Measurements from ENCODE around the gene WDR26.
A peak's percentile ranks its signal among the peaks of the same experiment; 100 is the strongest.
"Not testable (repeated sequence)": the region's sequence is repeated elsewhere in the genome, so short reads cannot be mapped to it uniquely, and the experiment has no call there.

WDR26 gene

DNA sequence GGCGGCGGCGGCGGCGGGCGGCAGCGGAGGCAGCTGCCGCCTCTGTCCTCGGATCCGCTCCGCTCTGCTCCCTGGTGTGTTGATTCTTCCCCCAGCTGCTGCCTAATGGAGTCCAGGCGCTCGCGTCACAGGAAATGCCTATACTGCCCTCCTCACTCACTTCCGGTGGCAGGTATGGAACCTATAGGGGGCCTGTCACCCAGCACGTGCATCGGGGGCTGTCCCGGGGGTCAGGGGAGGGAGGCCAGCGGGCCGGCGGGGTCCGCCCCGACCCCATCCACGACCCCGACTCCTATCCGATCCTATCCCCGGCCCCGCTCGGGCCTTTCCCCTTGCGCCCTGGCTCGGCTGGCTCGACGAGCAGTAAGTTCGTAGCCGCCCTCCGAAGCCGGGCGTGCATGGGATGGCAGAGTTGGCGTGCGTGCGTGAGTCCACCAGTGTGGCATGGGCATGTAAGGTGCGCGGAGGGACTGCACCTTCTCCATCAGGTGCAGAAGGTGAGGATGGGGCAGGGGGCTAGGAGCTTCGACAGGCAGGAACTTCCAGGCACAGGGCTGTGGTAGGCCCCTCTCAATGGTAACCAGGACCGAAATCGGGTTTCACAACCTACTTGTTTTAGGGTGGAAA is at the start of gene WDR26:
WDR26 (minus strand) TSS at position 107 of the 627 bp plus-strand sequence.
- Histone ChIP-seq H3K4me1 (ENCODE audit: control insufficient read depth, insufficient read depth, low read length) (peaks cover 20% of the 10 kb centered on the region), H3K36me3 (ENCODE audit: control insufficient read depth in 2 of 2, insufficient read depth in 2 of 2, low read length in 2 of 2) (peaks cover 0 to 3% of the 10 kb centered on the region in 2 donors), H3K9me3 (ENCODE audit: control insufficient read depth in 2 of 2, low read length in 2 of 2) (no peaks in the 10 kb centered on the region)

DNA sequence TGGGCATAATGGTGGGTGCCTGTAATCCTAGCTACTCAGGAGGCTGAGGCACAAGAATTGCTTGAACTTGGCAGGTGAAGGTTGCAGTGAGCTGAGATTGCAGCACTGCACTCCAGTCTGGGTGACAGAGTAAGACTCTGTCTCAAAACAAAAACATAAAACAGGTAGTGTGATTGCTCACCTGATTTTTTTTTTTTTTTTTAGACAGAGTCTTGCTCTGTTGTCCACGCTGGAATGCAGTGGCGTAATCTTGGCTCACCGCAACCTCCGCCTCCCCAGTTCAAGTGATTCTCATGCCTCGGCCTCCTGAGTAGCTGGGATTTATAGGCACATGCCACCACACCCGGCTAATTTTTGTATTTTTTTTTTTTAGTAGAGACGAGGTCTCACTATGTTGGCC is 48.6 kb upstream of the WDR26 start:
- not testable (repeated sequence) for H3K9me3 ChIP-seq (ENCODE audit: control insufficient read depth in 2 of 2, low read length in 2 of 2); H3K4me3 ChIP-seq (ENCODE audit: low read length in 2 of 2); H3K27me3 ChIP-seq (ENCODE audit: control insufficient read depth in 1 of 2, insufficient read depth in 2 of 2, low read length in 2 of 2); H3K36me3 ChIP-seq (ENCODE audit: control insufficient read depth in 2 of 2, insufficient read depth in 2 of 2, low read length in 2 of 2); H3K9ac ChIP-seq (ENCODE audit: low read length in 2 of 2); H3K27ac ChIP-seq (ENCODE audit: low read length); H3K4me1 ChIP-seq (ENCODE audit: control insufficient read depth, insufficient read depth, low read length)

More for the DNA sequence above, at the start of gene WDR26:
- Histone ChIP-seq H3K27me3 (ENCODE audit: control insufficient read depth in 1 of 2, insufficient read depth in 2 of 2, low read length in 2 of 2) (no peaks in the 10 kb centered on the region), H3K9ac (ENCODE audit: low read length in 2 of 2) (peak within 1 kb of the TSS; percentile 93 to 98), H3K4me3 (ENCODE audit: low read length in 2 of 2) (peak within 1 kb of the TSS; percentile 95 to 96), H3K27ac (ENCODE audit: low read length) (peak within 1 kb of the TSS; percentile 97)

DNA sequence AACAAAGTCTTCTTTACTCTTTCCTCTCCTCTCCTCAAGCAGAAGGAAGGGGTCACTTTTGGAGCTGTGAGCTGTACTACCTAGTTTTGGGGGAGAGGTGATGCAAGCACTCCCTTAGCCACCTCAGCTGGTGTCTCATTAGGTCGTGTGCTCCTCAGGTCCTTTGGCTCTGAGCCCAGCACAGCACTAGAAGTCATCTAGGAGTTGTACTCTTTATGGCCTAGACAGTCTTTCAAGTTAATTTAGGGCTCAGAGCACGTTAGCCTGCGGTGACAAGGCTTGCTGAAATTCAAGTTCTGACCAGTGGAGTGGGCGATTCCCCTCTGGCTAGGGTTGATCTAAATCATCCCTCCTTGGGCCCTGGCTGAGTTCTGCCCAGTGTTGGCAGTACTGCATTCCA is 48.0 kb upstream of the WDR26 start:
- Histone ChIP-seq H3K36me3 (ENCODE audit: control insufficient read depth in 2 of 2, insufficient read depth in 2 of 2, low read length in 2 of 2) (no peaks in the 10 kb centered on the region), H3K27ac (ENCODE audit: low read length) (no peak overlapping the region), H3K27me3 (ENCODE audit: control insufficient read depth in 1 of 2, insufficient read depth in 2 of 2, low read length in 2 of 2) (no peaks in the 10 kb centered on the region), H3K4me3 (ENCODE audit: low read length in 2 of 2) (no peak overlapping the region), H3K9ac (ENCODE audit: low read length in 2 of 2) (no peak overlapping the region), H3K4me1 (ENCODE audit: control insufficient read depth, insufficient read depth, low read length) (no peaks in the 10 kb centered on the region), H3K9me3 (ENCODE audit: control insufficient read depth in 2 of 2, low read length in 2 of 2) (no peaks in the 10 kb centered on the region)

DNA sequence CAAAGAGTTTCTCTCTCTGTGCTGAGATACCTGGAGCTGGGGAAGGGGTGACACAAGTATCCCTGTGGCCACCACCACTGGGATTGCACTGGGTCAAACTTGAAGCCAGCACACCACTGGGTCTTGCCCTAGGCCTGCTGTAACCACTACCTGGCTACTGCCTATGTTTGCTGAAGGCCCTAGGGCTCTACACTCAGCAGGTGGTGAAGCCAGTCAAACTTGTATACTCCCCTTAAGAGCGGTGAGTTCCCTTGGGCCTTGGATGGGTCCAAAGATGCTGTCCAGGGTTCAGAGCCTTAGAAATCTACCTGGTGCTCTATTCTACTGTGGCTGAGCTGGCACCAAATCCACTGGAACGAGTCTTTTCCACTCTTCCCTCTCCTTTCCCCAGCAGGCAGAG is 47.0 kb upstream of the WDR26 start:
- Histone ChIP-seq H3K27ac (ENCODE audit: low read length) (no peak overlapping the region), H3K27me3 (ENCODE audit: control insufficient read depth in 1 of 2, insufficient read depth in 2 of 2, low read length in 2 of 2) (no peaks in the 10 kb centered on the region), H3K9me3 (ENCODE audit: control insufficient read depth in 2 of 2, low read length in 2 of 2) (peaks cover 0 to 3% of the 10 kb centered on the region in 2 donors), H3K9ac (ENCODE audit: low read length in 2 of 2) (no peak overlapping the region), H3K36me3 (ENCODE audit: control insufficient read depth in 2 of 2, insufficient read depth in 2 of 2, low read length in 2 of 2) (no peaks in the 10 kb centered on the region), H3K4me1 (ENCODE audit: control insufficient read depth, insufficient read depth, low read length) (no peaks in the 10 kb centered on the region), H3K4me3 (ENCODE audit: low read length in 2 of 2) (no peak overlapping the region)

DNA sequence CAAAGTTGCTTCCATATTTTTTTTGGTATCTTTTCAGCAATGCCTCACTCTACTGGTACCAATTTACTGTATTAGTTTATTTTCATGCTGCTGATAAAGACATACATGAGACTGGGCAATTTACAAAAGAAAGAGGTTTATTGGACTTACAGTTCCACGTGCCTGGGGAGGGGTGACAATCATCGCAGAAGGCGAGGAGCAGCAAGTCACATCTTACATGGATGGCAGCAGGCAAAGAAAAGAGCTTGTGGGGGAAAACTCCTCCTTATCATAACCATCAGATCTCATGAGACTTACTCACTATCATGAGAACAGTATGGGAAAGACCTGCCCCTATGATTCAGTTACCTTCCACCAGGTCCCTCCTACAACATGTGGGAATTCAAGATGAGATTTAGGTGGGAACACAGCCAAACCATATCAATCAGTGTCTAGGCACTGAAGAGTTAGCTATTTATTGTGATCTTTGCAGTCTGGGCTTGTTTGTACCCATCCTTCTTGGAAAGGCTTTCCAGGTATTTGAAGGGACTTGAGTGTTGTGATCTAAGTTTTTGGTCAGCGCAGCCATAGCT is 46.4 kb upstream of the WDR26 start:
- not testable (repeated sequence) for H3K4me3 ChIP-seq (ENCODE audit: low read length in 2 of 2); H3K9ac ChIP-seq (ENCODE audit: low read length in 2 of 2); H3K27me3 ChIP-seq (ENCODE audit: control insufficient read depth in 1 of 2, insufficient read depth in 2 of 2, low read length in 2 of 2)

DNA sequence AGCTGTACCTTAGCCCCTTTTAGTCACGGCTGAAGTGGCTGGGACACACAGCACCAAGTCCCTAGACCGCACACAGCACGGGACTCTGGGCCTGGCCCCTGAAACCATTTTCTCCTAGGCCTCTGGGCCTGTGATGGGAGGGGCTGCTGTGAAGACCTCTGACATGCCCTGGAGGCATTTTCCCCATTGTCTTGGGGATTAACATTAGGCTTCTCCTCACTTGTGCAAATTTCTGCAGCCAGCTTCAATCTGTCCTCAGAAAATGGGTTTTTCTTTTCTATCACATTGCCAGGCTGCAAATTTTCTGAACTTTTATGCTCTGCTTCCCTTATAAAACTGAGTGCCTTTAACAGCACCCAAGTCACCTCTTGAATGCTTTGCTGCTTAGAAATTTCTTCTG is 45.6 kb upstream of the WDR26 start:
- H3K36me3 ChIP-seq (ENCODE audit: control insufficient read depth in 2 of 2, insufficient read depth in 2 of 2, low read length in 2 of 2); H3K4me3 ChIP-seq (ENCODE audit: low read length in 2 of 2); H3K27me3 ChIP-seq (ENCODE audit: control insufficient read depth in 1 of 2, insufficient read depth in 2 of 2, low read length in 2 of 2); H3K9ac ChIP-seq (ENCODE audit: low read length in 2 of 2); H3K9me3 ChIP-seq (ENCODE audit: control insufficient read depth in 2 of 2, low read length in 2 of 2); H3K27ac ChIP-seq (ENCODE audit: low read length); H3K4me1 ChIP-seq (ENCODE audit: control insufficient read depth, insufficient read depth, low read length): not testable (repeated sequence)

More for the DNA sequence above, 46.4 kb upstream of the WDR26 start:
- not testable (repeated sequence) for H3K9me3 ChIP-seq (ENCODE audit: control insufficient read depth in 2 of 2, low read length in 2 of 2); H3K4me1 ChIP-seq (ENCODE audit: control insufficient read depth, insufficient read depth, low read length); H3K36me3 ChIP-seq (ENCODE audit: control insufficient read depth in 2 of 2, insufficient read depth in 2 of 2, low read length in 2 of 2); H3K27ac ChIP-seq (ENCODE audit: low read length)

DNA sequence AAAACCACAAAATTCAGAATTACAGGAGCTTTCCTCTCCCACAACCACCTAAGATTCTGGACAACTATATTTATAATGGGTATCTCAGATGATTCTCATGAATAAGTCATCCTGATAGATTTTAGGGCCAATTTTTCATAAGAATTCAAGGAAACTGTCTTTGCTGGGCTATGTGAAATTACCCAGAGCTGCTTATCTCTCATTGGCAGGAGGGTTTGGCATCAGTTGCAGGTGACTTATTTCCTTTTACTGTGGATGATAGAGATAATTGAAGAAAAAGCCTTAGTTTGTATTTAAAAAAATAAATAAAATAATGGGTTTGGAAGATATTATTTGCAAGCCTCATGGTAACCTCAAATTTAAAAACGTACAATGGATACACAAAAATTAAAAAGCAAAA is 38.2 kb upstream of the WDR26 start:
- Histone ChIP-seq H3K27me3 (ENCODE audit: control insufficient read depth in 1 of 2, insufficient read depth in 2 of 2, low read length in 2 of 2) (no peaks in the 10 kb centered on the region), H3K36me3 (ENCODE audit: control insufficient read depth in 2 of 2, insufficient read depth in 2 of 2, low read length in 2 of 2) (no peaks in the 10 kb centered on the region), H3K9ac (ENCODE audit: low read length in 2 of 2) (no peak overlapping the region), H3K4me1 (ENCODE audit: control insufficient read depth, insufficient read depth, low read length) (no peaks in the 10 kb centered on the region), H3K4me3 (ENCODE audit: low read length in 2 of 2) (no peak overlapping the region), H3K27ac (ENCODE audit: low read length) (no peak overlapping the region), H3K9me3 (ENCODE audit: control insufficient read depth in 2 of 2, low read length in 2 of 2) (peaks cover 0 to 3% of the 10 kb centered on the region in 2 donors)

DNA sequence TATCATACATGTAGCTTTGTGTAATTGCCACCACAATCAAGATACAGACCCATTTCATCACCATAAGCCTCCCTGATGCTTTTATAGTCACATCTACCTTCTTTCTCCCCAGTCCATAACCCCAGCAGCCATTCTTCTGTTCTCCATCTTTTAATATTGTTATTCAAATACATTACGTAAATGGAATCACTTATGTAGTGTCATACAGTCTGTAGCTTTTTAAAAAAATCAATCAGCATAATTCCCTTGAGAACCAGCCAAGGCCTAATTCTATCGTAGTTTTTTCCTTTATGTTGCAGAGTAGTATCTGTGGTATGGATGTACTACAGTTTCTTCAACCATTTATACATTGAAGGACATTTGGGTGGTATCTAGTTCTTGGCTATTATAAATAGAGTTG is 31.6 kb upstream of the WDR26 start:
- no peak overlapping the region for H3K4me3 ChIP-seq (ENCODE audit: low read length in 2 of 2)
- no peaks in the 10 kb centered on the region for H3K9me3 ChIP-seq (ENCODE audit: control insufficient read depth in 2 of 2, low read length in 2 of 2)
- no peak overlapping the region for H3K27ac ChIP-seq (ENCODE audit: low read length)
- H3K4me1 ChIP-seq (ENCODE audit: control insufficient read depth, insufficient read depth, low read length), result no peaks in the 10 kb centered on the region
- no peaks in the 10 kb centered on the region for H3K27me3 ChIP-seq (ENCODE audit: control insufficient read depth in 1 of 2, insufficient read depth in 2 of 2, low read length in 2 of 2)
- no peak overlapping the region for H3K9ac ChIP-seq (ENCODE audit: low read length in 2 of 2)
- no peaks in the 10 kb centered on the region for H3K36me3 ChIP-seq (ENCODE audit: control insufficient read depth in 2 of 2, insufficient read depth in 2 of 2, low read length in 2 of 2)

DNA sequence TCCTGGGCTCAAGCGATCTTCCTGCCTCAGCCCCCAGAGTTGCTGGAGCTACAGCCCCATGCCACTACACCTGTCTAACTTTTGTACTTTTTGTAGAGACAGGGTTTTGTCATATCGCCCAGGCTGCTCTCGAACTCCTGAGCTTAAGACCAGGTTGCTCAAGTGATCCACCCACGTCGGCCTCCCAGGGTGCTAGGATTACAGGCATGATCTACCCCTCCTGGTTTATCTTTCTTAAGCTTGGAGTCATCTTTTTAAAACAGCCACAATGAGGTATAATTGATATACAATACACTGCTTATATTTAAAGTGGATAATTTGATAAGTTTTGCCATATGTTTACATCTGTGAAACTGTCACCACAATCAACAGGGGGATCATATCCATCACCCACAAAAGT is 25.4 kb upstream of the WDR26 start:
- H3K4me1 ChIP-seq (ENCODE audit: control insufficient read depth, insufficient read depth, low read length), result peaks cover 11% of the 10 kb centered on the region

DNA sequence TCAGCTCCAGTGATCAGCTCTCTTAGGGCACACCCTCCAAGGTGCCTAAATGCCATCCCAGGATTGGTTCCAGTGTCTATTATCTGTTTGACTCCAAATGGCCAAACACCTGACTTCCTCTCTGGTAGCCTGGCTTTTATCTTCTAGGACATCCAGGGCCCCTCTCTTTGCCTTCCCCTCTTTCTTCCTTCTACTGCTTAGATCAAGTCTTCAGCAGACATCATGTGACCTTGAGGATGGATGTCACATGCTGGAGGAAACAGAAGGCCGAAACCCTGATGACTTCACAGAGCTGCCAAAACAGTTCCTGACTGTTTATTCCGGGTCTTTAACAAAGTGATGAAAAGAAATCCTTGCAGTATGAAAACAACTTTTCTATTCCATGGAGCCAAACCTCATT is 24.4 kb upstream of the WDR26 start:
- no peaks in the 10 kb centered on the region for H3K27me3 ChIP-seq (ENCODE audit: control insufficient read depth in 1 of 2, insufficient read depth in 2 of 2, low read length in 2 of 2)

More for the DNA sequence above, 25.4 kb upstream of the WDR26 start:
- Histone ChIP-seq H3K9me3 (ENCODE audit: control insufficient read depth in 2 of 2, low read length in 2 of 2) (no peaks in the 10 kb centered on the region), H3K27me3 (ENCODE audit: control insufficient read depth in 1 of 2, insufficient read depth in 2 of 2, low read length in 2 of 2) (no peaks in the 10 kb centered on the region), H3K27ac (ENCODE audit: low read length) (peak overlapping the region; percentile 11), H3K36me3 (ENCODE audit: control insufficient read depth in 2 of 2, insufficient read depth in 2 of 2, low read length in 2 of 2) (no peaks in the 10 kb centered on the region), H3K9ac (ENCODE audit: low read length in 2 of 2) (no peak overlapping the region), H3K4me3 (ENCODE audit: low read length in 2 of 2) (no peak overlapping the region)

DNA sequence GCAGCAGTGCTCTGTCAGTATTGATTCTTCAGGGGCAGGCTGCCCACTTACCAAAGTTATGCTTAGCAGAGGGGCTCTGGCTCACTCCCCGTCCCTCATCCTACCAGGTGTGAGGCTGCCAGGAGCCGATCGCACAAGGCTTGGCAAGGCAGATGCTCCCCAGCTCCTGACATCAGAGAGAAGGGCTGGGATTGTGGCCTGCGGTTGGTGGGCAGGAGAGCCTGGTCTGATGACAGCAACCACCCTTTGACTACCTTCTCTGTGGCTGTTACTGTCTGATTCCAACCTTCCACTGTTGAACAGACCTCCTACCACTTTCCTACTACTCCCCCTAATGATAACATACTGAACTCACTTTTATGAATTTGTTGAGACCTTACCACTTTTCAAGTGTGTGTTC is 23.7 kb upstream of the WDR26 start:
- Histone ChIP-seq H3K27ac (ENCODE audit: low read length) (no peak overlapping the region), H3K4me3 (ENCODE audit: low read length in 2 of 2) (no peak overlapping the region), H3K4me1 (ENCODE audit: control insufficient read depth, insufficient read depth, low read length) (peaks cover 16% of the 10 kb centered on the region), H3K9me3 (ENCODE audit: control insufficient read depth in 2 of 2, low read length in 2 of 2) (no peaks in the 10 kb centered on the region), H3K27me3 (ENCODE audit: control insufficient read depth in 1 of 2, insufficient read depth in 2 of 2, low read length in 2 of 2) (no peaks in the 10 kb centered on the region), H3K9ac (ENCODE audit: low read length in 2 of 2) (no peak overlapping the region), H3K36me3 (ENCODE audit: control insufficient read depth in 2 of 2, insufficient read depth in 2 of 2, low read length in 2 of 2) (no peaks in the 10 kb centered on the region)

More for the DNA sequence above, 24.4 kb upstream of the WDR26 start:
- no peak overlapping the region for H3K9ac ChIP-seq (ENCODE audit: low read length in 2 of 2)
- H3K36me3 ChIP-seq (ENCODE audit: control insufficient read depth in 2 of 2, insufficient read depth in 2 of 2, low read length in 2 of 2), result no peaks in the 10 kb centered on the region
- H3K27ac ChIP-seq (ENCODE audit: low read length), result peak overlapping the region; percentile 11
- peaks cover 16% of the 10 kb centered on the region for H3K4me1 ChIP-seq (ENCODE audit: control insufficient read depth, insufficient read depth, low read length)
- no peak overlapping the region for H3K4me3 ChIP-seq (ENCODE audit: low read length in 2 of 2)
- no peaks in the 10 kb centered on the region for H3K9me3 ChIP-seq (ENCODE audit: control insufficient read depth in 2 of 2, low read length in 2 of 2)
